IMR-90 (cell line): ENCODE data around the gene ALDOA. TPM values are rescaled to one million over a fixed set of nuclear protein-coding genes. Genes with fewer than 3 reads are reported as not detected.

ENCODE experiments used
- ATAC-seq: fragments of 200-7000 bp; cut with Tn5 transposase; 2 replicates; pipeline ENCODE4 v1.9.1; 2020; ENCODE audit warnings: low read depth, mild to moderate bottlenecking, moderate library complexity
- BruUV-seq: library from RNA; stranded (reverse); fragments of 400-500 nt; replicated peaks from 2 replicates; lab custom pipeline; 2021; lab: Mats Ljungman, UMichigan
- CTCF ChIA-PET: fragments of 300-600 bp; formaldehyde crosslinking; extraction: SDS; loops from one replicate; lab custom pipeline; 2021; ENCODE audit warnings: antibody characterized with exemption; lab: Yijun Ruan, JAX
- POLR2A ChIA-PET: fragments of 300-600 bp; sonication (Branson Sonifier 250); formaldehyde crosslinking; loops from one replicate; lab custom pipeline; 2022; ENCODE audit warnings: antibody characterized with exemption; ENCODE audit not compliant: unreplicated experiment; lab: Charles Lee
- DNase-seq: peaks from one replicate; pipeline ENCODE4 v3.0.0; 2013
- H2AFZ ChIP-seq: replicated peaks from 2 replicates; pipeline ENCODE3; 2013; ENCODE audit warnings: low read length, mild to moderate bottlenecking; ENCODE audit not compliant: poor library complexity
- H2AK5ac ChIP-seq: 2 replicates; pipeline ENCODE4 v1.6.1; 2013; ENCODE audit warnings: low read depth, low read length, inconsistent platforms
- H2AK9ac ChIP-seq: replicated peaks from 2 replicates; pipeline ENCODE3; 2013; ENCODE audit warnings: mild to moderate bottlenecking, low read depth, low read length, moderate library complexity; ENCODE audit not compliant: poor library complexity
- H2BK120ac ChIP-seq: 2 replicates; pipeline ENCODE4 v1.6.1; 2013; ENCODE audit warnings: low read depth, low read length, inconsistent platforms
- H2BK15ac ChIP-seq: 3 replicates; pipeline ENCODE4 v1.6.1; 2013; ENCODE audit warnings: low read depth, low read length, inconsistent platforms
- H2BK20ac ChIP-seq: 2 replicates; pipeline ENCODE4 v1.6.1; 2013; ENCODE audit warnings: low read depth, mild to moderate bottlenecking, inconsistent platforms, low read length, moderate library complexity
- H2BK5ac ChIP-seq: 2 replicates; pipeline ENCODE4 v1.6.1; 2013; ENCODE audit warnings: mild to moderate bottlenecking, low read depth, low read length, inconsistent platforms; ENCODE audit not compliant: poor library complexity, severe bottlenecking
- H3K14ac ChIP-seq: replicated peaks from 2 replicates; pipeline ENCODE4 v1.6.1; 2013; ENCODE audit warnings: low read depth, low read length, inconsistent platforms
- H3K18ac ChIP-seq: 2 replicates; pipeline ENCODE4 v1.6.1; 2013; ENCODE audit warnings: low read depth, low read length, control low read depth
- H3K23ac ChIP-seq: 2 replicates; pipeline ENCODE4 v1.6.1; 2013; ENCODE audit warnings: low read depth, low read length, inconsistent platforms
- H3K27ac ChIP-seq: 2 replicates; pipeline ENCODE4 v1.5.1; 2013; ENCODE audit warnings: mild to moderate bottlenecking, control low read depth, low read length; ENCODE audit not compliant: insufficient read depth
- H3K27me3 ChIP-seq: 2 replicates; pipeline ENCODE4 v1.6.1; 2013; ENCODE audit warnings: low read length; ENCODE audit not compliant: control insufficient read depth, insufficient read depth
- H3K36me3 ChIP-seq: 2 replicates; pipeline ENCODE4 v1.6.1; 2013; ENCODE audit warnings: low read length, mixed read lengths; ENCODE audit not compliant: control insufficient read depth, insufficient read depth
- H3K4ac ChIP-seq: 2 replicates; pipeline ENCODE4 v1.6.1; 2013; ENCODE audit warnings: low read depth, low read length, inconsistent platforms
- H3K4me1 ChIP-seq: 2 replicates; pipeline ENCODE4 v1.6.1; 2013; ENCODE audit warnings: low read length, mixed read lengths; ENCODE audit not compliant: control insufficient read depth, insufficient read depth
- H3K4me2 ChIP-seq: 2 replicates; pipeline ENCODE4 v1.6.1; 2013; ENCODE audit warnings: low read depth, mild to moderate bottlenecking, control low read depth, low read length, moderate library complexity
- H3K4me3 ChIP-seq: 2 replicates; pipeline ENCODE4 v1.5.1; 2013; ENCODE audit warnings: low read depth, mild to moderate bottlenecking, control low read depth, low read length, moderate library complexity; ENCODE audit not compliant: insufficient read depth
- H3K56ac ChIP-seq: 2 replicates; pipeline ENCODE4 v1.6.1; 2013; ENCODE audit warnings: low read length, inconsistent platforms; ENCODE audit not compliant: insufficient read depth; ENCODE audit errors: extremely low read depth
- H3K79me1 ChIP-seq, 2 experiments: 2 replicates each; pipeline ENCODE4 v1.6.1; 2013; ENCODE audit warnings: low read length in 2 of 2, inconsistent platforms in 1 of 2, low read depth in 1 of 2
- H3K9ac ChIP-seq: 2 replicates; pipeline ENCODE4 v1.6.1; 2013; ENCODE audit warnings: low read depth, low read length, control low read depth
- H3K9me1 ChIP-seq: 2 replicates; pipeline ENCODE4 v1.6.1; 2013; ENCODE audit warnings: low read length, inconsistent platforms; ENCODE audit not compliant: insufficient read depth
- H3K9me3 ChIP-seq: 2 replicates; pipeline ENCODE4 v1.6.1; 2013; ENCODE audit warnings: low read length; ENCODE audit not compliant: control insufficient read depth, insufficient read depth
- H4K20me1 ChIP-seq: 2 replicates; pipeline ENCODE4 v1.6.1; 2013; ENCODE audit warnings: low read length, inconsistent platforms; ENCODE audit not compliant: insufficient read depth
- H4K5ac ChIP-seq: 2 replicates; pipeline ENCODE4 v1.6.1; 2013; ENCODE audit warnings: mild to moderate bottlenecking, low read depth, low read length, control low read depth
- H4K8ac ChIP-seq, 2 experiments: 2 replicates each; pipeline ENCODE4 v1.6.1; 2013; ENCODE audit warnings: low read depth in 2 of 2, low read length in 2 of 2, control low read depth in 1 of 2, inconsistent platforms in 1 of 2
- H4K91ac ChIP-seq: 2 replicates; pipeline ENCODE4 v1.6.1; 2013; ENCODE audit warnings: low read depth, low read length, inconsistent platforms; ENCODE audit not compliant: insufficient read depth
- CTCF ChIP-seq: conservative IDR thresholded peaks from 2 replicates; pipeline ENCODE4 v1.5.1; 2012; ENCODE audit warnings: mild to moderate bottlenecking, low read depth, low read length, improper control_type of control experiment
- POLR2A ChIP-seq: IDR thresholded peaks from 2 replicates; pipeline ENCODE4 v1.6.1; 2012; ENCODE audit warnings: mild to moderate bottlenecking, low read depth, low read length
- WGBS, 2 experiments: methylation state at CpG; one replicate each; pipeline versions ENCODE4 v1.1.5 to v1.1.7; 2013; ENCODE audit warnings: missing lambda C conversion rate in 2 of 2; ENCODE audit not compliant: insufficient read length in 1 of 2; ENCODE audit errors: extremely low coverage in 2 of 2; 5-methylcytosine and 5-hydroxymethylcytosine counted together
- dilution Hi-C: fragments of 300-500 bp; cut with HindIII; formaldehyde crosslinking; loops from one replicate; pipeline ENCODE4 v1.14.3; 2018; ENCODE audit warnings: low sequenced_read_pairs; ENCODE audit not compliant: unreplicated experiment
- in situ Hi-C: fragments of 300-500 bp; cut with MboI; formaldehyde crosslinking; loops from 3 replicates; pipeline ENCODE4 v1.14.3; 2019; ENCODE audit warnings: low sequenced_read_pairs, inconsistent platforms, mixed read lengths
- intact Hi-C: fragments of 100-400 bp; cut with micrococcal nuclease; formaldehyde crosslinking; loops from 2 replicates; pipeline ENCODE4 v1.10.0; 2022
- polyA plus RNA-seq, 3 experiments: library from polyadenylated mRNA; depleted of rRNA; stranded (reverse); fragments of >200 nt; gene quantifications; 2 replicates each; pipeline ENCODE4 v1.2.3, GENCODE V29; 2012; ENCODE audit warnings: low replicate concordance in 1 of 3
- total RNA-seq: library from RNA; depleted of rRNA; stranded (reverse); fragments of >200 nt; gene quantifications from 2 replicates; pipeline ENCODE4 v1.2.3, GENCODE V29; 2012

ALDOA gene
- total and polyA plus RNA-seq, 2 of the 4 experiments (the other 2 are of a cell fraction) = 1,697 to 1,990 TPM

- H2BK120ac ChIP-seq = no peak overlapping the region
- no peak overlapping the region for H2BK20ac ChIP-seq
- H3K27me3 ChIP-seq = no peaks in the 10 kb centered on the region
- dilution Hi-C loops = no loop called here
- H2AK9ac ChIP-seq = no peak overlapping the region
- H3K4me1 ChIP-seq = 0 out of 2 replicates have a peak, but pooled peaks cover 2% of the 10 kb centered on the region
- ATAC-seq = no peak
- H4K20me1 ChIP-seq = peaks cover 12% of the 10 kb centered on the region
- H4K8ac ChIP-seq = no peak overlapping the region
- H3K9ac ChIP-seq = no peak overlapping the region
- no peak overlapping the region for H2AFZ ChIP-seq
- WGBS, 2 experiments = 90% methylated on average over 11 of the region's 27 CpGs; no CpG with 5 or more reads in 1 of the 2 experiments
- in situ Hi-C loops = no loop called here
- DNase-seq = no peak
- H3K14ac ChIP-seq = no peak overlapping the region
- H4K5ac ChIP-seq = no peak overlapping the region
- no peak overlapping the region for H3K4me3 ChIP-seq
- no peak overlapping the region for H3K27ac ChIP-seq
- TF ChIP-seq POLR2A (no peak), CTCF (no peak)
- H3K9me3 ChIP-seq = no peaks in the 10 kb centered on the region
- H3K56ac ChIP-seq = no peak overlapping the region
- H3K36me3 ChIP-seq = peaks cover 41% of the 10 kb centered on the region
- H2BK5ac ChIP-seq = no peak overlapping the region
- no peak overlapping the region for H3K23ac ChIP-seq
- H3K4me2 ChIP-seq = no peak overlapping the region
- intact Hi-C loops = no loop called here
- H3K9me1 ChIP-seq = no peaks in the 10 kb centered on the region
- H2BK15ac ChIP-seq = no peak overlapping the region
- H3K18ac ChIP-seq = no peak overlapping the region
- POLR2A ChIA-PET = no interaction called here
- BruUV-seq = no TSS peak
- peaks cover 6 to 16% of the 10 kb centered on the region in 2 experiments for H3K79me1 ChIP-seq
- H4K91ac ChIP-seq = no peak overlapping the region
- no peak overlapping the region for H3K4ac ChIP-seq
- H2AK5ac ChIP-seq = no peak overlapping the region
- CTCF ChIA-PET = no interaction called here
Measured at GRCh38 chr16:30086291-30087140, 21.0 kb downstream of the ALDOA start.
